HepG2 (cell line): ENCODE data around the gene CTRL. TPM values are rescaled to one million over a fixed set of nuclear protein-coding genes. Genes with fewer than 3 reads are reported as not detected.
A peak's percentile ranks its signal among the peaks of the same experiment; 100 is the strongest.

Experiments used
- AGO1 ChIP-seq: fragments of 200-400 bp; formaldehyde crosslinking; IDR thresholded peaks from 2 replicates; pipeline ENCODE4 v1.6.1; 2017; ENCODE audit warnings: mild to moderate bottlenecking, low read depth, low read length, moderate library complexity; ENCODE audit not compliant: poor library complexity, severe bottlenecking
- BHLHE40 ChIP-seq: IDR thresholded peaks from 2 replicates; pipeline ENCODE4 v1.6.1; 2011; ENCODE audit warnings: low read length, improper control_type of control experiment
- CC2D1A ChIP-seq: sonication (generic); formaldehyde crosslinking; IDR thresholded peaks from 2 replicates; pipeline ENCODE4 v1.8.1; 2023; ENCODE audit warnings: mild to moderate bottlenecking, missing genetic modification reagents
- CEBPB ChIP-seq: IDR thresholded peaks from 2 replicates; pipeline ENCODE4 v1.6.1; 2011; ENCODE audit warnings: low read depth, low read length, improper control_type of control experiment, borderline replicate concordance
- GFI1 ChIP-seq: sonication (generic); formaldehyde crosslinking; IDR thresholded peaks from 2 replicates; pipeline ENCODE4 v1.5.0; 2020; ENCODE audit warnings: missing genetic modification reagents, mild to moderate bottlenecking, borderline replicate concordance
- MAFG ChIP-seq: sonication (generic); formaldehyde crosslinking; IDR thresholded peaks from 2 replicates; pipeline ENCODE4 v1.5.1; 2020; ENCODE audit warnings: mild to moderate bottlenecking, missing genetic modification reagents
- MEF2D ChIP-seq: sonication (generic); formaldehyde crosslinking; IDR thresholded peaks from 2 replicates; pipeline ENCODE4 v1.5.1; 2020; ENCODE audit warnings: mild to moderate bottlenecking, missing genetic modification reagents
- MIER2 ChIP-seq: IDR thresholded peaks from 2 replicates; pipeline ENCODE4 v1.6.1; 2016; ENCODE audit warnings: missing biosample characterization, missing genetic modification reagents
- NCOR1 ChIP-seq: fragments of 200-600 bp; sonication (generic); IDR thresholded peaks from 2 replicates; pipeline ENCODE4 v1.7.0; 2017; ENCODE audit warnings: antibody characterized with exemption, low read length, borderline replicate concordance
- NR2F1 ChIP-seq, 2 experiments: fragments of 450-650 bp in 1 of 2; formaldehyde crosslinking in 1 of 2; IDR thresholded peaks; 2 replicates each; pipeline versions ENCODE4 v1.5.0 to v1.6.1; 2016 to 2020; ENCODE audit warnings: mild to moderate bottlenecking in 1 of 2, missing compliant biosample characterization in 1 of 2, missing genetic modification reagents in 1 of 2, moderate library complexity in 1 of 2
- RBAK ChIP-seq: sonication (generic); formaldehyde crosslinking; IDR thresholded peaks from 2 replicates; pipeline ENCODE4 v1.5.1; 2020; ENCODE audit warnings: mild to moderate bottlenecking, missing genetic modification reagents
- RELA ChIP-seq: sonication (generic); formaldehyde crosslinking; IDR thresholded peaks from 2 replicates; pipeline ENCODE4 v1.4.0; 2020; ENCODE audit warnings: missing genetic modification reagents
- THRA ChIP-seq: sonication (generic); formaldehyde crosslinking; IDR thresholded peaks from 2 replicates; pipeline ENCODE4 v1.4.0; 2020; ENCODE audit warnings: missing genetic modification reagents, borderline replicate concordance
- XRCC5 ChIP-seq: fragments of 200-400 bp; formaldehyde crosslinking; optimal IDR thresholded peaks from 2 replicates; pipeline ENCODE3; 2017; ENCODE audit warnings: mild to moderate bottlenecking, low read length
- ZBTB33 ChIP-seq: sonication (generic); formaldehyde crosslinking; IDR thresholded peaks from 2 replicates; pipeline ENCODE4 v1.4.0; 2020; ENCODE audit warnings: missing genetic modification reagents
- ZNF234 ChIP-seq: sonication (generic); formaldehyde crosslinking; conservative IDR thresholded peaks from 2 replicates; pipeline ENCODE4 v1.5.1; 2020; ENCODE audit warnings: mild to moderate bottlenecking, missing genetic modification reagents
- ZNF343 ChIP-seq: sonication (generic); formaldehyde crosslinking; IDR thresholded peaks from 2 replicates; pipeline ENCODE4 v1.4.0; 2020; ENCODE audit warnings: mild to moderate bottlenecking, missing genetic modification reagents
- ZNF382 ChIP-seq: sonication (generic); formaldehyde crosslinking; IDR thresholded peaks from 2 replicates; pipeline ENCODE4 v1.5.0; 2020; ENCODE audit warnings: missing genetic modification reagents, mild to moderate bottlenecking, borderline replicate concordance
- ZNF510 ChIP-seq: sonication (generic); formaldehyde crosslinking; IDR thresholded peaks from 2 replicates; pipeline ENCODE4 v1.4.0; 2020; ENCODE audit warnings: low read depth, mild to moderate bottlenecking, missing genetic modification reagents
- ZNF547 ChIP-seq: sonication (generic); formaldehyde crosslinking; IDR thresholded peaks from 2 replicates; pipeline ENCODE4 v1.5.1; 2020; ENCODE audit warnings: mild to moderate bottlenecking, missing genetic modification reagents
- ZNF549 ChIP-seq: sonication (generic); formaldehyde crosslinking; IDR thresholded peaks from 2 replicates; pipeline ENCODE4 v1.5.0; 2020; ENCODE audit warnings: missing genetic modification reagents
- ZNF550 ChIP-seq: sonication (generic); formaldehyde crosslinking; IDR thresholded peaks from 2 replicates; pipeline ENCODE4 v1.4.0; 2020; ENCODE audit warnings: mild to moderate bottlenecking, missing genetic modification reagents, borderline replicate concordance
- ZNF704 ChIP-seq: sonication (generic); formaldehyde crosslinking; IDR thresholded peaks from 2 replicates; pipeline ENCODE4 v1.8.1; 2023; ENCODE audit warnings: mild to moderate bottlenecking, inconsistent platforms, moderate library complexity, missing genetic modification reagents, borderline replicate concordance
- ZNF746 ChIP-seq: sonication (generic); formaldehyde crosslinking; IDR thresholded peaks from 2 replicates; pipeline ENCODE4 v1.8.0; 2022; ENCODE audit warnings: mild to moderate bottlenecking, missing genetic modification reagents
- ZSCAN20 ChIP-seq: sonication (generic); formaldehyde crosslinking; IDR thresholded peaks from 2 replicates; pipeline ENCODE4 v1.4.0; 2020; ENCODE audit warnings: missing genetic modification reagents, mild to moderate bottlenecking, borderline replicate concordance
- polyA plus RNA-seq, 8 experiments: library from polyadenylated mRNA; depleted of rRNA in 3 of 8; stranded (reverse) in 7 of 8; unstranded in 1 of 8; fragments of >200 nt; fragmentation: Illumina TruSeq in 4 of 8; extraction: Trizol in 4 of 8; gene quantifications; 2 replicates each; pipeline versions ENCODE4 v1.2.1 to v1.2.3, GENCODE V29; 2011 to 2016; ENCODE audit warnings: low read depth in 4 of 8, missing spikeins in 1 of 8, mixed read lengths in 1 of 8; ENCODE audit not compliant: insufficient read depth in 1 of 8
- total RNA-seq, 5 experiments: library from RNA; depleted of rRNA; stranded (reverse); fragments of >200 nt; fragmentation: Illumina TruSeq; extraction: Trizol; gene quantifications; 2 replicates each; pipeline ENCODE4 v1.2.3, GENCODE V29; 2016; ENCODE audit warnings: low read depth in 1 of 5

Gene CTRL
- total and polyA plus RNA-seq, 2 of the 13 experiments (the other 11 are each of a cell fraction or from before 2014, with no cell fraction given): 1.9 to 2.7 TPM

- TF ChIP-seq THRA (CRISPR knock-in tag): peak; percentile 62; the same call in 1 of the 2 replicates
- no peak; the same call in 1 of the 2 replicates for TF ChIP-seq MIER2 (CRISPR knock-in tag)
- peak; percentile 64 for TF ChIP-seq XRCC5
- no peak for TF ChIP-seq RBAK (CRISPR knock-in tag)
- no peak for TF ChIP-seq RELA (CRISPR knock-in tag)
- TF ChIP-seq NR2F1 (CRISPR knock-in tag; IDR thresholded peaks at IDR 0.05): peak; percentile 33 to 40; a peak in 2 of 4 replicates
- no peak; the same call in 1 of the 2 replicates for TF ChIP-seq NCOR1
- no peak; the same call in 1 of the 2 replicates for TF ChIP-seq GFI1
- TF ChIP-seq ZNF234 (CRISPR knock-in tag): 0 out of 2 replicates have a peak, but pooled peaks have one; percentile 31
- no peak for TF ChIP-seq ZNF510 (CRISPR knock-in tag)
- no peak for TF ChIP-seq ZBTB33 (CRISPR knock-in tag)
- peak; percentile 59; the same call in 1 of the 2 replicates for TF ChIP-seq ZNF547 (CRISPR knock-in tag)
- TF ChIP-seq ZNF746 (CRISPR knock-in tag): peak; percentile 85
- TF ChIP-seq ZNF549: no peak
- TF ChIP-seq BHLHE40: 0 out of 2 replicates have a peak, but pooled peaks have one; percentile 37
- no peak for TF ChIP-seq ZNF550 (CRISPR knock-in tag)
- TF ChIP-seq AGO1: no peak
- TF ChIP-seq ZSCAN20 (CRISPR knock-in tag): 0 out of 2 replicates have a peak, but pooled peaks have one; percentile 14
- peak; percentile 75; the same call in 1 of the 2 replicates for TF ChIP-seq ZNF704 (CRISPR knock-in tag)
- no peak for TF ChIP-seq MAFG
- TF ChIP-seq ZNF343 (CRISPR knock-in tag): no peak
- TF ChIP-seq CEBPB: no peak
- TF ChIP-seq MEF2D: peak; percentile 73; the same call in 1 of the 2 replicates
- no peak for TF ChIP-seq ZNF382 (CRISPR knock-in tag)
- peak; percentile 86; the same call in 1 of the 2 replicates for TF ChIP-seq CC2D1A
Observed at GRCh38 chr16:67968400-67969253, 37.0 kb upstream of the CTRL start, which contains the start of gene SLC12A4 (continued).
